CD14-positive monocyte (primary cell): ENCODE measurements around the gene TMEM183A. TPM values are rescaled to one million over a fixed set of nuclear protein-coding genes. Genes with fewer than 3 reads are reported as not detected.

Source experiments
- DNase-seq, 3 donors: peaks; one replicate each; pipeline ENCODE4 v3.0.0-alpha.2; 2011 to 2022
- H2AFZ ChIP-seq: 2 replicates; pipeline ENCODE4 v1.6.0; 2012; ENCODE audit warnings: mild to moderate bottlenecking, low read depth, low read length, inconsistent platforms; ENCODE audit not compliant: insufficient read depth, poor library complexity, severe bottlenecking
- H3K27ac ChIP-seq, 2 donors: 1 replicate in 1 of 2; 2 replicates in 1 of 2; pipeline ENCODE4 v1.5.1; 2012 to 2013; ENCODE audit warnings: low read length in 2 of 2, control low read depth in 1 of 2, inconsistent platforms in 1 of 2, low read depth in 1 of 2, mild to moderate bottlenecking in 1 of 2
- H3K27me3 ChIP-seq, 2 donors: one replicate each; pipeline versions ENCODE4 v1.6.0 to v1.6.1; 2011 to 2013; ENCODE audit warnings: low read length in 2 of 2; ENCODE audit not compliant: control insufficient read depth in 2 of 2, insufficient read depth in 2 of 2
- H3K36me3 ChIP-seq, 2 donors: replicated peaks in 1 of 2; 1 replicate in 1 of 2; 2 replicates in 1 of 2; pipeline versions ENCODE4 v1.5.1 to v1.6.1; 2012 to 2013; ENCODE audit warnings: low read length in 2 of 2, control low read depth in 1 of 2, inconsistent platforms in 1 of 2, mild to moderate bottlenecking in 1 of 2; ENCODE audit not compliant: insufficient read depth in 2 of 2, control insufficient read depth in 1 of 2
- H3K4me1 ChIP-seq, 2 donors: 1 replicate in 1 of 2; 2 replicates in 1 of 2; pipeline versions ENCODE4 v1.5.1 to v1.6.1; 2012 to 2013; ENCODE audit warnings: low read length in 2 of 2, control low read depth in 1 of 2, inconsistent platforms in 1 of 2, mild to moderate bottlenecking in 1 of 2, moderate library complexity in 1 of 2; ENCODE audit not compliant: insufficient read depth in 2 of 2, control insufficient read depth in 1 of 2
- H3K4me2 ChIP-seq: replicated peaks from 2 replicates; pipeline ENCODE3; 2012; ENCODE audit warnings: low read length, moderate library complexity, mild to moderate bottlenecking; ENCODE audit not compliant: poor library complexity, severe bottlenecking; ENCODE audit errors: extremely low read depth
- H3K4me3 ChIP-seq, 3 experiments: fragments of 200-600 bp in 1 of 3; sonication (generic) in 1 of 3; replicated peaks in 1 of 3; 1 replicate in 2 of 3; 2 replicates in 1 of 3; pipeline ENCODE4 v1.5.1; 2011 to 2013; ENCODE audit warnings: low read length in 3 of 3, mild to moderate bottlenecking in 3 of 3, control low read depth in 2 of 3, low read depth in 2 of 3, inconsistent platforms in 1 of 3, moderate library complexity in 1 of 3
- H3K79me2 ChIP-seq: 2 replicates; pipeline ENCODE4 v1.6.0; 2012; ENCODE audit warnings: mild to moderate bottlenecking, control low read depth, inconsistent platforms, low read length, moderate library complexity; ENCODE audit not compliant: insufficient read depth
- H3K9ac ChIP-seq: 2 replicates; pipeline ENCODE4 v1.6.0; 2017; ENCODE audit warnings: low read length, mild to moderate bottlenecking; ENCODE audit not compliant: insufficient read depth, poor library complexity, severe bottlenecking
- H3K9me3 ChIP-seq, 2 donors: replicated peaks in 1 of 2; 1 replicate in 1 of 2; 2 replicates in 1 of 2; pipeline versions ENCODE4 v1.5.1 to v1.6.1; 2012 to 2013; ENCODE audit warnings: low read length in 2 of 2, control low read depth in 1 of 2; ENCODE audit not compliant: control insufficient read depth in 1 of 2, insufficient read depth in 1 of 2
- H4K20me1 ChIP-seq: 2 replicates; pipeline ENCODE4 v1.6.0; 2012; ENCODE audit warnings: mild to moderate bottlenecking, low read length, control low read depth, moderate library complexity; ENCODE audit not compliant: insufficient read depth
- H3K27ac Mint-ChIP-seq, 7 donors: one replicate each; pipeline ENCODE4 v1.8.0; 2020; ENCODE audit warnings: mild to moderate bottlenecking in 7 of 7, mixed read lengths in 7 of 7, moderate library complexity in 6 of 7, inconsistent platforms in 2 of 7
- H3K27me3 Mint-ChIP-seq, 3 donors: one replicate each; pipeline ENCODE4 v1.8.0; 2021 to 2022; ENCODE audit warnings: low read depth in 3 of 3, mild to moderate bottlenecking in 3 of 3, mixed read lengths in 3 of 3, moderate library complexity in 3 of 3, inconsistent platforms in 1 of 3
- H3K36me3 Mint-ChIP-seq, 2 donors: one replicate each; pipeline ENCODE4 v1.8.0; 2020; ENCODE audit warnings: mixed read lengths in 2 of 2, inconsistent platforms in 1 of 2, mild to moderate bottlenecking in 1 of 2
- H3K4me1 Mint-ChIP-seq: one replicate; pipeline ENCODE4 v1.8.0; 2020; ENCODE audit warnings: mild to moderate bottlenecking, mixed read lengths
- H3K4me3 Mint-ChIP-seq, 2 donors: one replicate each; pipeline ENCODE4 v1.8.0; 2020; ENCODE audit warnings: mild to moderate bottlenecking in 2 of 2, mixed read lengths in 2 of 2, moderate library complexity in 1 of 2
- H3K9me3 Mint-ChIP-seq, 7 donors: one replicate each; pipeline ENCODE4 v1.8.0; 2020 to 2022; ENCODE audit warnings: mixed read lengths in 7 of 7, mild to moderate bottlenecking in 6 of 7, moderate library complexity in 6 of 7, inconsistent platforms in 2 of 7
- CTCF ChIP-seq: fragments of 200-600 bp; IDR thresholded peaks from one replicate; pipeline ENCODE4 v1.8.0; 2022; ENCODE audit warnings: antibody characterized with exemption, mild to moderate bottlenecking
- WGBS: methylation state at CpG from one replicate; pipeline ENCODE4 v1.1.5; 2013; ENCODE audit warnings: missing lambda C conversion rate; ENCODE audit not compliant: insufficient coverage; 5-methylcytosine and 5-hydroxymethylcytosine counted together
- intact Hi-C, 2 donors: fragments of 100-400 bp; cut with micrococcal nuclease; formaldehyde crosslinking; loops; one replicate each; pipeline versions ENCODE4 v1.15.0 to v1.15.1; 2023
- polyA plus RNA-seq, 3 donors: library from polyadenylated mRNA; depleted of rRNA in 1 of 3; unstranded in 2 of 3; stranded (reverse) in 1 of 3; fragments of 300-500 nt in 2 of 3; fragments of >200 nt in 1 of 3; fragmentation: Illumina TruSeq in 2 of 3; gene quantifications; 1 replicate in 2 of 3; 2 replicates in 1 of 3; pipeline ENCODE4 v1.2.3, GENCODE V29; 2012 to 2021

TMEM183A gene
- polyA plus RNA-seq, 3 donors, result 60.5 to 84.9 (median 70.0) TPM

DNA sequence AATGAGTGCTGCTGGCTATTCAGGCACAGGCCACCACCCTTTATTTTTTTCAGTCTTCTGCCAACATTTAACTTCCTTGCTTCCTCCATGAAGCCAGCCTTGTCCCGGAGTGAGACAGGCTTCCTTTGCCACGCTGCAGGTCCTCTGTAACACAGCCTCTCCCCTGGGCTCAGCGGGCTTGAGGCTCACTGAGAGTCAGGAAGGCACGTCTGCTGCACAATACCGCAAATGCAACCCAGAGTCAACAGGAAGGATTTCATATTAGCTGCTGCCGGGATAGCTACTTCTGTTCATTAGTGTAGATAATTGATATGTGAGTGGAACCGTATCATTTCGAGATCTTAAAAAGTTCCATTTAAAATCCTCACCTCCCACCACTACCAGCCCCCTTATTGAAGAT, 56.1 kb downstream of the TMEM183A start:
- Histone ChIP-seq H3K4me3 (no peak overlapping the region), H4K20me1 (no peaks in the 10 kb centered on the region), H3K9ac (no peak overlapping the region), H3K4me2 (no peak overlapping the region), H3K27ac (no peak overlapping the region), H3K9me3 (no peaks in the 10 kb centered on the region), H3K36me3 (no peaks in the 10 kb centered on the region), H3K79me2 (peaks cover 6% of the 10 kb centered on the region), H3K4me1 (peaks cover 52 to 54% of the 10 kb centered on the region in 2 donors), H2AFZ (no peak overlapping the region), H3K27me3 (no peaks in the 10 kb centered on the region)
- Mint-ChIP-seq H3K27me3 (peaks cover 2 to 4% (median 2%) of the 10 kb centered on the region in 3 donors), H3K36me3 (peaks cover 27 to 55% of the 10 kb centered on the region in 2 donors), H3K27ac (no peak overlapping the region), H3K4me1 (peaks cover 72% of the 10 kb centered on the region), H3K9me3 (peaks cover 0 to 3% (median 0%) of the 10 kb centered on the region in 7 donors), H3K4me3 (peak overlapping the region in 1 of 2 donors; percentile 78)
- intact Hi-C loops, result no loop called here
- no peak for TF ChIP-seq CTCF
- DNase-seq, result no peak
- 0% methylated on average over 3 of the region's 8 CpGs for WGBS

DNA sequence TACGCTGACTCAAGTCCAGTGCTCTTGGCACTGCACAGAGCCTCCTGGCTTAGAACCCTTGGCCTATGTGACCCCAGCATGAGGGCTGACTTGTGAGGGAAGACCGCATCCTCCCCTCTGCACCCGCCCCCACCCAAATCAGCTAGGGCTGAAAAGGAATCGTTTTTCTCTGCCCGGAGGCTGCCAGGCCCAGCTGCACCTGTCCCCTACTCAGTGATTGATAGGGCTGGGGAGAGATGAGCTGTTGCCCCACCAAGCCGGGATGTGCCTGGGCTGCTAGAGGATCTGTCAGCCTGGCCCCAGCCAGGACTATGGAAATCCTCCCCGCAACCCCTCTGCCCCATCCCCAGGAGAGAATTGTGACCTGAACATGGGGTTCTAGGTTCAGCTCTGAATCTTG, 58.0 kb downstream of the TMEM183A start:
- H3K9me3 Mint-ChIP-seq, result peaks cover 0 to 2% (median 0%) of the 10 kb centered on the region in 7 donors
- H3K9me3 ChIP-seq, result no peaks in the 10 kb centered on the region
- peaks cover 29 to 62% of the 10 kb centered on the region in 2 donors for H3K36me3 Mint-ChIP-seq
- peaks cover 72% of the 10 kb centered on the region for H3K4me1 Mint-ChIP-seq
- no peak overlapping the region for H2AFZ ChIP-seq
- DNase-seq, result no peak
- intact Hi-C loops, result no loop called here
- peaks cover 52 to 54% of the 10 kb centered on the region in 2 donors for H3K4me1 ChIP-seq
- H3K27ac ChIP-seq, result no peak overlapping the region
- no peak overlapping the region for H3K4me3 ChIP-seq
- peaks cover 2 to 4% (median 2%) of the 10 kb centered on the region in 3 donors for H3K27me3 Mint-ChIP-seq
- no peak for TF ChIP-seq CTCF
- no peak overlapping the region for H3K9ac ChIP-seq
- H3K27ac Mint-ChIP-seq, result no peak overlapping the region
- no peak overlapping the region for H3K4me2 ChIP-seq
- no peaks in the 10 kb centered on the region for H3K27me3 ChIP-seq
- no peaks in the 10 kb centered on the region for H4K20me1 ChIP-seq
- peaks cover 6% of the 10 kb centered on the region for H3K79me2 ChIP-seq
- H3K4me3 Mint-ChIP-seq, result no peak overlapping the region
- 85% methylated on average over 4 of the region's 7 CpGs for WGBS
- no peaks in the 10 kb centered on the region for H3K36me3 ChIP-seq
